Cardiac atrium fibroblast (primary cell): ENCODE data around the gene ATP23. TPM values are rescaled to one million over a fixed set of nuclear protein-coding genes. Genes with fewer than 3 reads are reported as not detected.

ENCODE experiments used
- total RNA-seq: library from RNA; depleted of rRNA; stranded (reverse); fragments of >200 nt; gene quantifications from 2 replicates; pipeline ENCODE4 v1.2.3, GENCODE V29; 2015

The ATP23 gene, protein sequence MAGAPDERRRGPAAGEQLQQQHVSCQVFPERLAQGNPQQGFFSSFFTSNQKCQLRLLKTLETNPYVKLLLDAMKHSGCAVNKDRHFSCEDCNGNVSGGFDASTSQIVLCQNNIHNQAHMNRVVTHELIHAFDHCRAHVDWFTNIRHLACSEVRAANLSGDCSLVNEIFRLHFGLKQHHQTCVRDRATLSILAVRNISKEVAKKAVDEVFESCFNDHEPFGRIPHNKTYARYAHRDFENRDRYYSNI
- total RNA-seq, result 2.8 and 7.9 TPM in 2 replicates

DNA sequence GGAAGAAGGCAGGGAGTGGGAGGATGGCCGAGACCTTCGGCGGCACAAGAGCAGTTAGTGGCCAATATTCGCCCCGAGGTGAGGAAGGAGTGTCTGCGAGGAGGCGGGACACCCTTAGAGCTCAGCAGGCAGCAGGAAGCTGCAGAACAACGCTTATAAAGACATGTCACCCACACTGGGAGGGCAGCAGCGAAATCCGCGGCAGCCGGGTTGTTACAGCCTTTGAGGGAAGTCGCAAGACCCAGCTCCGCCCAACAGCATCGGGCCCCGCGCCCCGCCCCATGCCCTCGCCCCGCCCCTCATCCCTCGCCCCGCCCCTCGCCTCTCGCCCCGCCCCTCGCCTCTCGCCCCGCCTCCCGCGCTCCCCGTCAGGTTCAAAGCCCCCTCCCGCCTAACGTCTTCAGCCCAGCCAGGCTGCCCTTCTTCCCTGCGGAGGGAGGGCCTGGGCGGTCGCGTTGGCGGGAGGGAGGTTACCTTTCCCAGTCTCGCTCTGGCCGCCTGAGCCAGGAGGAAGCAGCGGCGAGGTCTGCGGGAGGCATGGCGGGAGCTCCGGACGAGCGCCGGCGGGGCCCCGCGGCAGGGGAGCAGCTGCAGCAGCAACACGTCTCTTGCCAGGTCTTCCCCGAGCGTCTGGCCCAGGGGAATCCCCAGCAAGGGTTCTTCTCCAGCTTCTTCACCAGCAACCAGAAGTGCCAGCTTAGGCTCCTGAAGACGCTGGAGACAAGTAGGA, at the start of gene ATP23:
Gene ATP23 (plus strand): TSS at position 403 of the 730 bp plus-strand sequence. CDS start 135 bp downstream, at position 538.

Other genes with a start within 250 kb of the ATP23 start
- gene OS9, start 247.4 kb upstream of the ATP23 start, total RNA-seq, result 310 and 312 TPM in 2 replicates
- 0.18 and 0.32 TPM in 2 replicates for gene AGAP2, start 202.8 kb upstream of the ATP23 start, total RNA-seq
- gene TSPAN31, start 196.5 kb upstream of the ATP23 start, total RNA-seq, result 70.0 and 70.2 TPM in 2 replicates
- gene CDK4, start 189.3 kb upstream of the ATP23 start, total RNA-seq, result 155 and 176 TPM in 2 replicates
- gene MARCHF9, start 186.5 kb upstream of the ATP23 start, total RNA-seq, result 2.9 and 3.2 TPM in 2 replicates
- 11.4 TPM in 1 of 2 replicates, not detected in the other for gene CYP27B1, start 174.5 kb upstream of the ATP23 start, total RNA-seq
- gene METTL1, start 169.5 kb upstream of the ATP23 start, total RNA-seq, result 11.8 and 16.6 TPM in 2 replicates
- 8.7 and 14.6 TPM in 2 replicates for gene EEF1AKMT3, start 169.0 kb upstream of the ATP23 start, total RNA-seq
- 15.5 and 25.4 TPM in 2 replicates for gene TSFM, start 158.8 kb upstream of the ATP23 start, total RNA-seq
- gene AVIL, start 122.8 kb upstream of the ATP23 start, total RNA-seq, result 2.2 and 2.8 TPM in 2 replicates
- gene CTDSP2, start 94.8 kb upstream of the ATP23 start, total RNA-seq, result 103 and 138 TPM in 2 replicates